GM12865 (cell line): Measurements from ENCODE around the gene TTC27.

ENCODE experiments used
- DNase-seq: peaks from one replicate; pipeline ENCODE4 v3.0.0; 2010; ENCODE audit warnings: low read depth
- H3K4me3 ChIP-seq: 2 replicates; pipeline ENCODE4 v1.5.1; 2011; ENCODE audit warnings: mild to moderate bottlenecking, low read depth, low read length, control low read depth
- CTCF ChIP-seq: IDR thresholded peaks from 2 replicates; pipeline ENCODE4 v1.5.1; 2011; ENCODE audit warnings: low read length, control low read depth, low read depth, inconsistent platforms; ENCODE audit not compliant: insufficient read depth; ENCODE audit errors: missing control alignments

Gene TTC27

GRCh38 chr2:32688541-32688940, 60.7 kb downstream of the TTC27 start:
- peak; percentile 22 for DNase-seq
- no peak for TF ChIP-seq CTCF
- H3K4me3 ChIP-seq: no peak overlapping the region

- DNase-seq: no peak
- no peak for TF ChIP-seq CTCF
- H3K4me3 ChIP-seq: no peak overlapping the region
Observed at GRCh38 chr2:32691678-32692077, 63.8 kb downstream of the TTC27 start.

- no peak for TF ChIP-seq CTCF
- DNase-seq: no peak
Observed at GRCh38 chr2:32696439-32696838, 68.6 kb downstream of the TTC27 start.

GRCh38 chr2:32697156-32697555, 69.3 kb downstream of the TTC27 start:
- DNase-seq: no peak
- no peak overlapping the region for H3K4me3 ChIP-seq
- TF ChIP-seq CTCF: no peak

More at GRCh38 chr2:32696439-32696838, 68.6 kb downstream of the TTC27 start:
- no peak overlapping the region for H3K4me3 ChIP-seq

GRCh38 chr2:32699151-32699550, 71.3 kb downstream of the TTC27 start:
- TF ChIP-seq CTCF: no peak
- no peak for DNase-seq
- H3K4me3 ChIP-seq: no peak overlapping the region

- no peak for DNase-seq
- no peak overlapping the region for H3K4me3 ChIP-seq
- no peak for TF ChIP-seq CTCF
Observed at GRCh38 chr2:32701806-32702205, 74.0 kb downstream of the TTC27 start.

- no peak for TF ChIP-seq CTCF
- DNase-seq: peak; percentile 15
Observed at GRCh38 chr2:32702303-32703064, 74.6 kb downstream of the TTC27 start.

More at GRCh38 chr2:32702303-32703064, 74.6 kb downstream of the TTC27 start:
- H3K4me3 ChIP-seq: no peak overlapping the region
